HUDEP-2 (cell line): ENCODE measurements around the gene LMNTD1.

Experiments
- DNase-seq, 76 experiments: peaks; one replicate each; lab custom pipeline; 2025; ENCODE audit not compliant: unreplicated experiment in 76 of 76; lab: John Stamatoyannopoulos, UW

The LMNTD1 gene

DNA sequence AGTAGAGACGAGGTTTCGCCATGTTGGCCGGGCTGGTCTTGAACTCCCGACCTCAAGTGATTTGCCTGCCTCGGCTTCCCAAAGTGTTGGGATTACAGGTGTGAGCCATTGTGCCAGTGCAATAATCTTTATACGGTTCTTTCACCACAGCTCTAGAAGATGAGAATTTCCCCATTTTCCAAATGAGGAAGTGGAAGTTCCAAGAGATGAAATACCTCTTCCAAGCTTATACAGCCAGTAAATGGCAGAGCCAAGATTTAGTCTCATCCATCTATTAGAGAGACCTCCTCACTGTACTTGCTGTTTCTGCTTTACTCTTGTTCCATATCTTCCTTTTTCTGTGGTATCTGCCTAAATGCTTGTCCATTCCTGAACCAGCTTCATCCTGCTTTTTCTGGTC, 3.1 kb upstream of the LMNTD1 start:
- DNase-seq, result no peak

DNA sequence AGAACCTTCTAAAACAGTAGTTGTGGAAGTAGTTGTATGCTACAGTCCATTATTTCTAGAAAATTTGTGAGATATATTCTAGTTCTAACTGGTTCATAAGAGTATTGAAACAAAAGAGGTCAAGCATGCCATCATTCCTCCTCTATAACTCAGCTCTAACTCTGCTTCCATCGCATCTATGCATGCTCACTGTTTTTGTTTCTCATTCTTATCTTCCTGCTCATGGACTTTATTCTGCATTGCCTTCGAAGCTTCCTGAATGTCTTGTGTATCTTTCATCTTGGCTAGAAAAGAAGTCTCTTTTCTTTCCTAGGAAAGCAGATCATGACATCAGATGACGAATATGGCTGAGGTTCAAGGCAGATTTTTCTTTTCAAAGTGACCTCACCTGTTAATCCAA, 402 bp downstream of the LMNTD1 start:
- DNase-seq, result no peak

DNA sequence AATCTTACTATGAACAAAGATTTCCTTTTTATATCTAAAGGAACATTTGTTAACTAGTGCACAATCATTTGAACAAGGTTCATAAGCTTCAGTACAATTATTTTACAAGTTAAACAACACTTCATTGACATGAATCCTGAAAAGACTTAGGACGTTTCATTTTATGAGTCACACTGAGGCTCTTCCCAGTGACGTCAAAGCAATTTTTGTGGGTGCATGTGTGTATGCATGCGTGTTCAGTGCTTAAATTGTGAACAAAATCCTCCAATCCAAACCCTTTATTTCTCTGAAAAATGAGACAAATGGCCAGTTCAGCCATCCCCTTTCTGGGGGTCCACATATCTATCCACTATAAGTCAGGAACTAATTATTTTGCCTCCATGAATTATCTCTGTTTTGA, 2.9 kb downstream of the LMNTD1 start:
- DNase-seq, result no peak

DNA sequence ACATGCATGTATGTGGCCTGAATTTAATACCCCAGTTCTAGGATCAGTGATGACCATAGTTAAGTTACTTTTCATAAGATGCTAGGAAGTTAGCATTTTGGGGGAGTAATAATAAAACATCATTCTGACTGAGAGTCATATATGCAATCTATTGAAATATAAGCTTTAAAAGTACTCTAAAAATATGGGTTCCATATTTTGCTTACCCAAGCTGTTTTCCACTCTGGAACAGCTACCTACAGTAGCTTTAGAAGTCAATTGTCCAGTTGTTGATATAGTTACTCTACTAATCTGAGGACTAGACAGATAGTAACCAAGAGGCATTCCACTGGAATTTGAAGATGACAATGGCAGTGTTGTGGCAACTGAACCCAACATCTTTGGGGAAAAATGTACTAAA, 4.0 kb downstream of the LMNTD1 start:
- no peak for DNase-seq

DNA sequence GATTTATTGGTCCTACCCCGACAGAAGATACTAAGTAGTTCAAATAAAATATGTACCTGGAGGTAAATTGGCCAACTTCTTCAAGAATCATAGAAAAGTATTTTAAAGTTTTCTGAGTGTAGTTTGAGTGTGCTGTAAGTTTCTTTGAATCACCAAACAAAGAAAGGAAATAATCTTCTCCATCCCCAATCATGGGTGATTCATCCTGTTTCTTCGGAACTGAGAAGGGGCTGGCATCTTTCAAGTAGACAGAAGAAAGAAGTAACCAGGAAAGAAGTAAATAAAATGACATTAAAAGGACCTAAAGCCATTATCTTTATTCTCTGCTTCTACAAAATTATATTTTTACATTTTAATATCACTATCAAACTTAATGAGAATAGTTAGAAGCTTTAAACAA, 6.8 kb downstream of the LMNTD1 start:
- no peak for DNase-seq

DNA sequence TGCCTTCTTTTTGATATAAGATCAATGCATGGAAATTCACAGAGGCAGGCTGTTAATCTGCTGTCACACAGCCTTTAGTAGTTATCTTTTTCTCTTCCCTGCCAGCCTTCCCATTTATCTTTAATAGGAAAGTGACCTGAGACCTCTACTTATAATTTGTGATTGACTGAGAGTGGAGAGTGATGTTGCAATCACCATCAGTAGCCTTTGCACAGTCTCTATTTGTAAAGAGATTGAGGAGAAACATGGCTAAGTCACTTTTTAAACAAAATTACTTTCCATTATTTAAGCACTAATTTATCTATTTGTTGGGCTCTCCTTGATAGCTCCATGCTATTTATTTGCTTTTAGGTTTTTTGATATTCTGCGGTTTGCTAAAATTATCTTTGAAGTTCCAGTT, 19.9 kb downstream of the LMNTD1 start:
- DNase-seq, result no peak

DNA sequence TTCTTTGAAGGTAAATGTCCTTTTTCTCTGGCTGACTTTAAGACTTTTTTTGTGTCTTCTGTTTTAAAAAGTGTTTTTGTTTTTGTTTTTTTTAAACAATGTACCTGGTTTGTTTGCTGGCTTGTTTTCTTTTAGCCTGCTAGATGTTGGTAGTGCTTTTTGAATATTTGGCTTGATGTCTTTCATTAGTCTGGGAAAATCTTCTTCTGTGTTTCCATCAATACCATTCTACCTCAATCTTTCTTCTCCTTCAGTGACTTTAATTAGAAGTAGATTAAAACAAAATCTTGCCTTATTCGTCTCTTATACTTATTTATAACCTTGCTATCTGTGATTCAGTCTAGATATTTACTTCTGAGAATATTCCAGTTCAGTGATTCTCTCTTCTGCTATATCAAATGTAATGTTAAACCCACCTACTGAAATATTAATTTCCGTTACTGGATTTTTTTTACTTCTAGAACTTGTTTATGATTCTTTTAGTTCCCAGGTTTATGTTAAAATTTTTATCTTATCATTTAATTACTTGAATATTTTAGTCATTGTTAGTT, 21.5 kb downstream of the LMNTD1 start:
- no peak for DNase-seq

DNA sequence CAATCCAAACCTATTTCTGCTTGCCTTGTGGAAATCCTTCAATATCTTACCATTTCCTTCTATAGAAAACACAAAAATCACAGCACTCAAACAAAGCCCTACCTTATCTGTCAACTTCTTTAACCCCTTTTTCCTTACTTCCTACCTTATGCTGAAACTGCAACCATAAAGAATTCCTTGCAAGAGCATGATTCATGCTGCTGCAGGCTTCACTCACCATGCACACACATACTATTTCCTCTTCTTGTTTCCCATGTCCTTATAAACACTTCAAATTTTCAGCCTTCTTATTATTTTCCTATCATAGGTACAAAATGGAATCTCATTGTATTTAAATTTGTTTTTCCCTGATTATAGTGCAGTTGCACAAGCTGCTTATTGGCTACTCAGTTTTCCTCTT, 23.3 kb downstream of the LMNTD1 start:
- DNase-seq, result no peak

DNA sequence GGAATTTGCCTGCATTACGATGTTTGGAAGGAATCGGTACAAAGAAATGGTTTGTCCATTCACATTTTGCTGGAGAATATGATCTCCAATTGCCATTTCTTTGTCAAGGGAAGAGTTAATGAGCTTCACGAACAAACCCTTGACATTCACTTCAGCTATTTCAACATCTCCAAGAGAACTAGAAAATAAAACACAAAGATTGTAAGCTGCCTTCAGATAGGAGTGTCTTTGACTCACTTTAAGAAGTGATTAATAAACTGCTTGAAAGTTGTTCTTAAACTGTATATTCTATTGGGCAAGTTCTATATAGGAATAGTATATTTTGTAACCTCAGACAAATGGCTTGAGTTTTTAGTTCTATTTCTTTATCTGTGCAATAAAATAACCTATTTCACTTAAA, 26.3 kb downstream of the LMNTD1 start:
- no peak for DNase-seq

DNA sequence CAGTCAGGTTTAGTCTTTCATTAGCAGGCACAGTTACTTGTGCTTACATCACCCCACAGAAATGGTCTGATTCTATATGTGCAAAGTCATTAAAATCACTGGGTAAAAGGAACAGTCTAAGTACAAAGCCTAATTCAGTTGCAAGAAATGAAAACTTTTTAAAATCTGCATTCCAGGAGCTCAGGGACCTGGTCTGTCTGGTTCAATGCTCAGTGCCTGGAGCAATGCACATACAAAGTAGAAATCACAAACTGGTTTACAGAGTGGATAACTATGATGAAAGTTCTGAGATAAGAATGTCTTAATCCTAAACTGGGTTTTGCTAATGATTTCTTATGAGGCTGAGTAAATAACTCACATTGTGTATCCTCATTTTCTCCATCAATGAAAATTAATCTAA, 28.7 kb downstream of the LMNTD1 start:
- no peak for DNase-seq

DNA sequence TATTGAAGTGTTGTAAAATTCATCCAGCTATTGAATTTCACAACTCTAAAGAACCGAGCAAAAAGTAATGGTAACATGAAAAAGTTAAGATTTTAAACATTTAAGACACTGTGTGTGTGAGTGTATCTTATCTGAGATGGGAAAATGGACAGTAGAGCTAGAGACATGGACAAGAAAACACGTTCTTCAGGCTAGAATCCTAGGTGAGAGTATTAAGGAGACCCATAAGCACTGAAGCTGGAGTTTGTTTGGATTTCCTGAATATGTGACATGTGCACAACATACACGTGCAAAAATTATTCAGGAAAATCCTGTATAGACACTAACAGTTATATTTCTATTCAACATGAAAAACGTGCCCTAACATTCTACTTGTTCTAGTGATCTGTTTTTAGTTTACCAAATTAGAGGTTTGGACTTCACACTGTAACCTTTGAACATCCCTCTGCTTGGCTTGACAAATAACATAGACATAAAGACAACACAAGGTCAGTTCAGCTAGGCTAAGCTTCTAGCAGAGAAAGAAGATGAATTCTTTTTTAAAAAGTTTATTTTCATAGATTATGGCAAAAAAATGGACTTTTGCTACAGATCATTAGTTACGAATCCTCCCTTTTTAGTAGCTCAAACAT, 31.3 kb downstream of the LMNTD1 start:
- no peak for DNase-seq

DNA sequence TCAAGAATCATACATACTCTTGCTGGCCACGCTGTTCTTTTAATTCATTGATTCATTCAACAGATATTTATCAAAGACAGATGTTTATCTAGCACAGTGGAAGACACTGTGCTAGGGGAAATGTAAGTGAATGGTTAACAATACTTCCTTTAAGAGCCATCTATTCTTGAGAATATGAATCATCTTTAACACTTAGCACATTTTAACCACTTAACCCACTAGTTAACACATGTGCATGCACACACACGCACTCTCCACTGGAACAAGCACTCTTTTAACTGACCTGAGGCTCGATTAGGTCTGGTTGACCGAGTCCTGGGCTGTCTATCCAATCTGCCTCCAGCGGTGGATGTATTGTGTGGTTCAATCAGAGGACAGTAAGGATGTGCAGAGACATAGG, 34.6 kb downstream of the LMNTD1 start:
- no peak for DNase-seq

DNA sequence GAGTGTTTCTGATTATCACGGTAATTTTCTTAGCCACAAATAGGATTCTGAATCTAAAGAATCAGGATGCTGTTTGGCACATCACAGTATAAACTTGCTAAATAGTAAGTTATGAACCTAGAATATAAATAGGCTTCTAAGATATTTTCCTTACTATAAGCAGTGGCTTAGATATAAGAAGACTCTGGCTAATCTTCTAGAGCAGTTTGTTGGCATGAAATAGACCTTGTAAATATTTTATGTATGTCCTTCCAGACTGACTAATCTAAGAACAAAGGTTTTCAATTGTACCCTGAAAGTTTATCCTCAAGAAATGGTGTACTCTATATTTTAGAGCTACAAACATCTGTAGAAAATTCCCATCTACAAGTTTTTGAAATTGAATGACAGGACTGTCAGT, 48.3 kb downstream of the LMNTD1 start:
- no peak for DNase-seq

DNA sequence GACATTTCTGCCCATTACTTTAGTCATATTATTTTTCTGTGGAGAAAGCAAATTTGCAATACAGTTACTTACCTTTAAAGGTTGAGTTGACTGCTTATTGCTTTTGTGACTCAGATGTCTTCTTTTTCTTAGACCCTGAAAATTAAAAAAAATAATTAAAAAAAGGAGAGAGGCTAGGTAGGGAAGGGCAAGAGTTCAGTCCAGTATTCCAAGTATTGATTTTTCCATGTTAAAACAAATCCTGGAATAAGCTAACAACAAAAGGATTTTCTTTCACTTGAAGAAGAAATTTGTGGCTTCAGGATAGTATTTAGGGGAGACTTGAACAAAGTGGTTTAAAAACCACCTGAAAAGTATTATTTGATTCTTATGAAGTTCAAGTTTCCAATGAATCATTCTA, 49.4 kb downstream of the LMNTD1 start:
- DNase-seq, result no peak

DNA sequence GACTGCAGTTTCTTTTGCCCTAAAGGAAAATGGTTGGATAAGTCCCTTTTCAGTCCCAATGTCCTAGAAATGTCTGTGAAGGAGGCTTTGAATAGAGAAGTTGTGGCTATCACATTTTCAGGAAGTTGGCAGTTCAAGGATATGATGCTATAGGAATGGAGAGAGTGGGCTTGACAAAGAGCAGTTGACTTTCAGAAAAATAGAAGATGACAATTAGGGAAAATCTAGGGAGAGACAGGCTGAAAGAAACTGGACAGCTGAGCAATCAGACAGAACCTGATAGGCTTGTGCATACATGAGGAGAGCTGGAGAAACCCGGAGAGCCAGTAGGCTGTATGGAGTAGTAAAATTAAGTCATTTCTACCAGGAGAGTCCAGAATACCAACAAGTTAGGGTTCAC, 50.5 kb downstream of the LMNTD1 start:
- DNase-seq, result no peak

DNA sequence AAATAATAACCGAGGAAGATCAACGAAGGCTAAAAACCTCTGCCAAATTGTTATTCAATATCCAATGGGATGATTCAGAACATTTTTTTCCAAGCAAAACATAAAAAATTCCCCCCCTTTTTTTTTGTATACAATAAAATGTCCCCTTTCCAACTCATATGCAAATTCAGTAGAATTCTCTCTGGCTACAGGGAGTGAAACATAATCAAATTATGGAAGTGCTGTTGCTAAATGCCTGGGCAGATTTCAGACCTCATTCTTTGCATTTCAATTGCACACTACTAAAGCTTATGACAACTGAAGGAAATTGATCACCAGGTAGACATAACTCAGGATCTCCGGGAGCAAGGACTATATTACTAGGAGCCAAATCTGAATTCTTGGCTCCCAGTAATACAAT, 51.0 kb downstream of the LMNTD1 start:
- no peak for DNase-seq

DNA sequence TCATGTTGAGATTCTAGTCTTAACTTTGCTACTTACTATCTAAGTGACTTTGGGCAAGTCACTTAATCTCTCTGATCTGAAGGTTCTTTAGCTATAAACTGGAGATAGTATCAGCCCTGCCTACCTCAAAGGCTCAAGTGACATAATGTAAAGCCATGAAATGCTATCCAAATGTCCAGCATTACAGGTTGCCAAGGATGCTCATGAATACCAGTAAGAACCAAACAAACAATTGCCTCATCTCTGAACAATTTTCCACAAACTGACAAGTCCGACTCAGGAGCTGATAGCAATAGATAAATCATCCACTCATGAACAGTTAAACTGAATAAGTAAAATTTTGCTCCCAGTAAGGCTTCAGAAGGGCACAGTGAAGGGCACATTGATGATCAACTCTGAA, 51.5 kb downstream of the LMNTD1 start:
- no peak for DNase-seq

DNA sequence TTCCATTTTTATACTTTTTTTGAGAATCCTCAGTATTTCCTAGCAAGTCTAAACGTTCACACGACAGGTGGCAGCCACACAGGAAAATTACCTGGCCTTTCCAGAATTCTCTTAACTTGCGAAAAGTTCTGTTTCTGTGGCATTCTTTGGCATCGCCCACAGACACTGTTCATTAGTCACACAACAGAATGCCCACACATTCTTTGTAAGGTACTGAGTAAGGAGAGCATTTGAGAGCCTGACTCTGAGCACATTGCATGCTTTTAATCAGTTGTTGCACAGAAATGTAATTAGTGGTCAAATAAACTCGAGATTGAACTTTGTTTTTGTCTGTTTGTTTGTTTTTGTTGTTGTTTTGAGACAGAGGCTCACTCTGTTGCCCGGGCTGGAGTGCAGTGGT, 52.4 kb downstream of the LMNTD1 start:
- no peak for DNase-seq

DNA sequence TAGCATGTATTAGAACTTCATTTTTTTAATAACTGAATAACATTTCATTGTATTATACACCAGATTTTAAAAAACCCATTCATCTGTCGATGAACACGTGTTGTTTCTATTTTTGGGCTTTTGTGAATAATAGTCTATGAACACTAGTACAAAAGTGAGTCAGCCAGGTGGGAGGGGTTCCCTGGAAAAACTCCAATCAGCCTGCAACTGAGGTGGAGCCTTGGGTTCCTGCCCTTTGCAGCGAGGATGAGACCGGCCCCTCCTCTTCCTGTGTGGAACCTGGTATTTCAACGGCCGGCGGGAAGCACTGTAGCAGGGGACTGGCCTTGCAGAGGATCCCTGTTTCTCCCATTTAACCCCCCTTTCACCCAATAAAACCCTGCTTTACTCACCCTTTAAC, 56.1 kb downstream of the LMNTD1 start:
- no peak for DNase-seq

DNA sequence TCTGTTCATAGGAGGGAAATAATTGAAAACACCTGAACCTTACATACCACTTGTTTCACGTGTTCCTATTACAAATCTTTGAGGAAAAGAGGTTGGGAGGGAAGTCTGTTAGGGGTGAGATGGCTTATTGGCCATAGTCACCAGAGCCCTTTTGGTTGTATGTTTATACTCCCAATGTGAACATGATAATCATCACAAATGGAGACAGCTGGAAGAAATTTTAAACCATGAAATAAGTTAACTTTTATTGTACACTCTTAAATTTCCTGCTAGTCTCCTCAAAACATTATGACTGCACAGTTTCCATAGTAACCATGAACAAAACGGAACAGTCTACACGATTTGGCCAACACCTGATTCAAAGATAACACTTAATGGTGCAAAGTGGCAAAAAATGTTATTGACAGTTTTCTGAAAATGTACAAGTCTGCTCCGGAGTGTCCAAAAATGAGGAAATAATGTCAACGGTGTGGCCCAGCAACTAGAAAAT, 56.9 kb downstream of the LMNTD1 start:
- no peak for DNase-seq

DNA sequence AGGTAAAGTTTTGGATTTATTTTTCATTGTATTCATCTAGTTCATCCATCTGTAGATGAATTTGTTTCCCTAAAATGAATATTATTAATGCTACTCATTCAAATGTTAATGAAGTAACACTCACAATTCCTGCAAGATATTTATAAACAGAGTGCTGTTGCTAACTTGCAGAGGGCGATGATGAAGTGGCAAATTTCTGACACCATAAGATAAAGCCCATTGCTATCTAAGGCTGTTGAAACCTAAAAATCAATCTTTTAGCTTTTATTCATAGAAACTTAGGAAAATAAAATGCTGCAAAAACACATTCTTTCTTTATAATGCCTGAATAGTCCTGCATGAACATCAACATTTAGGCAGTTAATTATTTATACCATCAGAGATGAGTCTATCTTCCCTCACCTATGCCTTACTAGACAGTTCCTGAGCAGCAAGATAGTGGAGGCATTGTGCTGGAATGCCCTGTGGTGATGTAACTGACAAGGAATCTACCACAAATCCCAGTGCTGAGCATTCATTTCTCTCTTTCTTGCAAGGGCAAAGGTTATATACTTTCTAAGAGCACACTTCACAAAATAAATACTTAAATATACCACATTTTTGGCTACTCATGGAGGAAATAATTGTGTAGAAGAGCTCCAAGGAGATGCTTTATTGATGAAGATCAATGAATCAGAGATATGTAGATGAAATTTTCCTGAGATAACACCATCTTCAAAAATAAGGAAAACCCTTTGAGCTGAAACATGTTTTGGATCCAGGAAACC, 57.6 kb downstream of the LMNTD1 start:
- no peak for DNase-seq

DNA sequence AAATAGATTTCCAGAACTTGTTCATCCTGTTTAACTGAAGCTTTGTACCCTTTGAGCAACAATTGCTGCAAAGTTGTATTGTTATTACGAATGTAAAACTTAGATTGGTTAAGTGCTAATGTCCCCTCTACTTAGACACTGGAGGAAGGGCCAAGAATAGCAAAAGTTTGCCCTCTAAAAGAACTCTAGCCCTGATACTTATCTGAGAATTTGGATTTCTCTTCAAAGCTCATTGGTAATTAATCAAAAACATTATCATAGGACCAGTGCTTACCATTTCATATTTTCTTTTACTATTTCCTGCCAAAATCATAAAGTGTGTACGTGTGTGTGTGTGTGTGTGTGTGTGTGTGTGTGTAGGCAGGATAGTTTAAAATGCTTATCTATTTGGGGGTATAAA, 58.2 kb downstream of the LMNTD1 start:
- no peak for DNase-seq
